Heart left ventricle (tissue), 13 donors: Measurements from ENCODE around the gene POLR1H.

ENCODE experiments used
- POLR2A ChIP-seq, 2 donors: fragments of 450-650 bp; IDR thresholded peaks; one replicate each; pipeline ENCODE4 v1.6.1; 2017; ENCODE audit warnings: antibody characterized with exemption in 2 of 2, mild to moderate bottlenecking in 2 of 2, moderate library complexity in 2 of 2
- TF ChIP-seq, protein P1 (sequence below), 12 donors: fragments of 200-600 bp; sonication (generic) in 4 of 12; IDR thresholded peaks; one replicate each; pipeline versions ENCODE4 v1.5.0 to v1.8.0; 2018 to 2022; ENCODE audit warnings: antibody characterized with exemption in 12 of 12, mild to moderate bottlenecking in 5 of 12
- donor health status: ischemic (EF 13 %, LVEDD 7.1; RV severe dilation, severe dysfunction).
- donor health status: DM: no; HTN: yes; CAD: no.
- donor health status: DM: no; HTN: no; CAD: no.
- donor health status: ischemic (EF 25% LVEDD 6.9; RV normal size, moderate dysfunction).
- donor health status: ischemic (EF 25% LVEDD 5.7; RV mildly dilated, moderate dysfunction).
- donor health status: ischemic (EF 35%, LVEDD 5.7; RV mildly dilated, moderate dysfunction).
- donor health status: nonischemic (EF 11% LVEDD 7.7; RV severe dilation, severe dysfunction).
- donor health status: DM: yes; HTN: yes; CAD: no.
- donor health status: PGD.
- donor health status: ischemic (EF 29% LVEDD 5.4; RV normal size, mild dysfunction).
- donor health status: nonischemic (EF 23%, LVEDD 6.1; RV moderate dilation, normal function).

DNA sequence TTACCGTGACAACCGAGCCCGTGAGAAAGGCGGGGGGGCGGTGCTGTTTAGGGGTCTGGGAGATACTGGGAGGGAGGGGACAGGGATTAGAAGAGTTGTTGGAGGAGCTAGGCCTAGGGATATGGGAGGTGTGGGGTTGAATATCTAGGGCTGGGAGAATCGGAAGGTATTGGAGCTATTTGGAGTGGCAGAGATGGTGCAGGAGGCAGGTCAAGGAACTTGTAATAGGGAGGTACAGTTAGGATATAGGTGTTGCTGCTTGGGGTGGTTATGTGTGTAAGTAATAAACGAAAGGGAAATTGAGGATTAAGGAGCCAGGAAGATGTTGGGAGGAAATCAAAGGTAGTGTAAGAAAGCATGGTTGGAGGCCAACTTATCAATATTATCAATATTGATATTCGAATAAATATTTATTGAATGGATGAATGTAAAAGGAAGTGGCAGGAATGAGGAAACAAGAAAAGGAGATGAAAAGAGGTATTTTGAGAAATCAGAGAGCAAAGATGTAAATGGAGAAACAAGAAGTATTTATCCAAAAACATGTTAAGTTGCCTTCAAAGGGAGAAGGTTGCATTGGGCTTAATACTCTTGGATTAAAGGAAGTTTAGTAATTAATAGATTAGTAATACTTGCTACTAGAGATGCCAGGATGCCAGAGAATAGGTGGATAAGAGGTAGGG lies 6.5 kb downstream of the POLR1H start:
- TF ChIP-seq, protein P1, sequence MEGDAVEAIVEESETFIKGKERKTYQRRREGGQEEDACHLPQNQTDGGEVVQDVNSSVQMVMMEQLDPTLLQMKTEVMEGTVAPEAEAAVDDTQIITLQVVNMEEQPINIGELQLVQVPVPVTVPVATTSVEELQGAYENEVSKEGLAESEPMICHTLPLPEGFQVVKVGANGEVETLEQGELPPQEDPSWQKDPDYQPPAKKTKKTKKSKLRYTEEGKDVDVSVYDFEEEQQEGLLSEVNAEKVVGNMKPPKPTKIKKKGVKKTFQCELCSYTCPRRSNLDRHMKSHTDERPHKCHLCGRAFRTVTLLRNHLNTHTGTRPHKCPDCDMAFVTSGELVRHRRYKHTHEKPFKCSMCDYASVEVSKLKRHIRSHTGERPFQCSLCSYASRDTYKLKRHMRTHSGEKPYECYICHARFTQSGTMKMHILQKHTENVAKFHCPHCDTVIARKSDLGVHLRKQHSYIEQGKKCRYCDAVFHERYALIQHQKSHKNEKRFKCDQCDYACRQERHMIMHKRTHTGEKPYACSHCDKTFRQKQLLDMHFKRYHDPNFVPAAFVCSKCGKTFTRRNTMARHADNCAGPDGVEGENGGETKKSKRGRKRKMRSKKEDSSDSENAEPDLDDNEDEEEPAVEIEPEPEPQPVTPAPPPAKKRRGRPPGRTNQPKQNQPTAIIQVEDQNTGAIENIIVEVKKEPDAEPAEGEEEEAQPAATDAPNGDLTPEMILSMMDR (IDR thresholded peaks at IDR 0.05): no peak
- TF ChIP-seq POLR2A (IDR thresholded peaks at IDR 0.05): no peak
